Stimulated activated CD8-positive, alpha-beta memory T cell treated with anti-CD3 and anti-CD28 coated beads, Interleukin-15, amount 100 ng/mL, for 4 hours (primary cell): ENCODE data around the gene PLS3.
"Not testable (repeated sequence)": the region's sequence is repeated elsewhere in the genome, so short reads cannot be mapped to it uniquely, and the experiment has no call there.

Experiments used
- DNase-seq, 2 donors: peaks; one replicate each; pipeline ENCODE4 v3.0.0-alpha.2; 2020; ENCODE audit warnings: low read depth in 2 of 2

PLS3 gene

DNA sequence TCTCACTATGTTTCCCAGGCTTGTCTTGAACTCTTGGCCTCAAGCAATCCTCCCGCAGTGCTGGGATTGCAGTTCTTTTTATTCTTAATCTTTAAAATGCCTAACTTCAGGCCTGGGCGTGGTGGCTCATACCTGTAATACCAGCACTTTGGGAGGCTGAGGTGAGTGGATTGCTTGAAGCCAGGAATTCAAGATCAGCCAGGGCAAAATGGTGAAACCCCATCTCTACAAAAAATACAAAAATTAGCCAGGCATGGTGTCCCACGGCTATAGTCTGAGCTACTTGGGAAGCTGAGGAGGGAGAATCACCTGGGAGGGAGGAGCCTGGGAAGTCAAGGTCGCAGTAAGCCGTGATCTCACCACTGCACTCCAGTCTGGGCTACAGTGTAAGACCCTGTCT lies 45.9 kb downstream of the PLS3 start:
- no peak for DNase-seq

DNA sequence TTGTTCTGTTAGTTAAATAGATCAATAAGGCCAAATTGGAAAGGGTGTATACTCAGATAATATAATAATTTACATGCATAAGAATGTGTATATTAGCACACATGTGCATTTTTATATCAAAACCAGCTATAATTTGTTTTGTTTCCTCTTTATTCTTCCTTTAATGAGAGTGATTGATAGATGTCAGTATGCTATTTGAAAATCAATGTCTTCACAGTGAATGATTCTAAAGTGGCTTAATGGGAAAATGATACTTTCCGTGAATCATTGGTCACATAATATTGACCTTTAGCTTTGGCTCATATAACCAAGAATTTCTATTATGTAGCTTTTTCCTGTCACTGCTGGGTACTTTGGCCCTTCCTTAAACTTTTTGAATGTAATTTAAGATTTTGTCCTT lies 48.6 kb downstream of the PLS3 start:
- DNase-seq = no peak

DNA sequence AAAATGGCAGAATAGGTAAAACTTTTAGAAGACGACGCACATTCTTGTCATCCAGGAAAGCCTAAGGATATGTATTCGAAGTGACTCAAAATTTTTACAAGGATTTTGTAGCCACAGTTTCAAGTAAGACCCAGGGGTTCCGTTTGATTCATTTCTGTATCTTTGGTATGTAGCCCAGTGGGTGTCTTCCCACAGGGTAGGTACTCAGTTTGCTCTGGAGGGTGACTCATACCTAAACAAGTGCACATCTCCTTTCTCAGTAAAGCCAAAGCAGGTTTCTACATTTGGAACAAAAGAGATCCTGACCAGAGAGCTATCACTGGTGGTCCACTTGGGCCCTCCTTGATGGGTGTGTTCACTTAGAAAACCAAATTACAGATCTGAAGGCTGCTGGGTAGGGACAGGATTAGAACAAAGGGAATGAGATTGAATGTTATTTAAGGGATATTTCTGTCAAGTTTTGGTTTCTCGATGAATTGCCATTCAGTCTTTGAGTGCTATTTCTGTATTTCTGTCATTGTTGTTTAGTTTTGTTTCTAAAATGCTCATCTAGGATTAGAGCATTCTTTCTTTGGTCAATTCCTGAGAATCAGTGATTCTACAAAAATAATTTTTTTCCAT lies 56.1 kb downstream of the PLS3 start:
- DNase-seq = no peak

DNA sequence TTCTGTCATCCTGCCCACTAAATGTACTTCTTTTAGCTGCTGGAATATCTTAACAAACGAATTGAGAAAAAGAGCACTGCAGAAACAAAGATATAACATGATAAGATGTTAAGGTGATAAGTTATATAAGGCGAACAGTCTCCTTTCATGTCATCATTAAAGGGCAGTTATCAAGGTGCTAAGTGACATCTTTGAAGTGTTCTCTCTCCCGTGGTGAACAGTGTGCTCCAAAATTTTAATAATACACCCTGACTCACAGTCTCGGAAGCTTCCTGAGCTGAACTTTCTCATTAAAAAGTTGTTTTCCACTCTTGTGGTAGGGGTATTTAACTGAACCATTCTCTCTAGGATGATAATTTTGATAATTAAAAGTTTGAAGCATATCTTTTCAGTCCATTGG lies 61.6 kb downstream of the PLS3 start:
- no peak for DNase-seq

DNA sequence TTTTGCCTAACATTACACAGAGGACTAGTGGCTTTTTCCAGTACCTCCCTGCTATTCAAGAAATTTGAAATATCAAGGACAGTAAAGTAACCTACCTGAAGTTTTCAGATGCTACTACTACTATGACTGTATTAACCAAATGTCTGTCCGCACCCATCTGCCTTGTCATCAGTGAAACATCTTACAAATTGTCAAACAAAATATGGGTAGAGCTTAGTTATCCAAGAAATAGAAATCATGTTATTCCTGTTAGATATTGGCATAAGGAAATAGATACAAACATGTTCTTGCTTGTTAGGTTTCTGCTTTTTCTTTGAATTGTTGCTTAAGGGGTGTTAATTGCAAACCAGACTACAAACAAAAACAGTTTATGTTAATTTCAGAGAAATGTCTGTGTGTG lies 63.9 kb downstream of the PLS3 start:
- no peak for DNase-seq

DNA sequence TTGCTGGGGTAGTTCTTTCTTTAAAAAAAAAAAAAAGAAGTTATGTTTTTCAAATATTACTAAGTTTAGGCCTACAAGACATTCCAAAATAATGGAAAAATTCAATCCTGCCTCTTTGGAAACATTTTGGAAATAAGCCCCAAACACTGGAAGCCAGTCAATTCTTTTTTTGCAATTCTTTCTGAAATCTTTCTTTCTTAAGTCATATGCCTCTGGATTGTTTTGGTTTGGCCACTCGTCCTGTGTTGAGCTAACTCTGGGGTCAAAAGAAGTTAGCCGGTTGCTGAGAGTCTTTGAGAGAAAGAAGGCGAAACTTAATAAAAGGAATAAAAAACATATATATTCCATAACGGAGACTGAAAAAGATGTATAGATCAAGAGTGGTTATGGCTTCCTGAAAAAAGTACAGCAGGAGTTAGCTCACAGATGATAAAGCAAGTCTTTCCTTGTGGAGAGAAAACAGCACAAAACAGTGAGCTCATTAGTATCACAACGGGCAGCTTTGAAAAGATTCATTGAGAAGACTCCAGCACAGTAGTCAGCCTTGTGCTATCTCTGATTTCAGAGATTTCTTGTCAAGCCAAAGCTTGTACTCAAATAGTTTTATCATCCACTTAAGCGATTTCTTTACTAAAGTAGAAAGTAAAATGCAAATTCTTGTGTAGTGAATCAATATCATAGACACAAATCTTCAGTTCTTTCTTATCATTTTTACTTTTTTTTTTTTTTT lies 64.8 kb downstream of the PLS3 start:
- no peak for DNase-seq

DNA sequence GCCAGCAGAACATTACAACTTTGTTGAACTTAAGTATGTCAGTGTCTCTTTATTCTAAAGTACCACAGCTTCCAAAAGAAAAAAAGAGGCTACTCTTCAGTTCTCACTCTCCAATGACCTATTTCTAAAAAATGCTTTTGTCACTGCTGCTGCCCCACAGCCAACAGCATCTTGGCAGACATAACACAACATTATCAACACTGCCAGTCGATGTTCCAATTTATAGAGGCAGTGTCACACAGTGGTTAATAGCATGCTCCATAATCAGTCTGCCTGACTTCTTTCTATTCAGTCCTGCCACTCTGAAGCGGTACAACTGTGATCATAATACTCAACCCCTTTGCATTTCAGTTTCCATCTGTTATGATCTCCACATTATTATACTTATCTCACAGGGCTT lies 69.2 kb downstream of the PLS3 start:
- DNase-seq = no peak

DNA sequence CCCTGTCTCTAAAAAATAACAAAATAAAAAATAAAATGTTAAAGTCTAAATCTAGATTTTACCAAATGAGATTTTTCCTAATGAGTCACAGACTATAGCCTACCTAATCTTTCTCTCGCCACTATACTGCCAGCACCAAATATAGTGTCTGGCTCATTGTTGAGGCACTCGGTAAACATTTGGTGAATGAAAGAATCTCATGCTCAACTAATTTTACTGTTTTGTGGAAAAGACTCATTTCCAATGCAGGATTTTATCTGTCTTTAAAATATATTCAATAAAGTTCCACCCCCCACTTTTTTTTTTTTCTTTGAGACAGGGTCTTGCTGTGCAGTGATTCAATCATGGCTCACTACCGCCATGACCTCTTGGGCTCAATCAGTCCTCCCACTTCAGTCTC lies 71.5 kb downstream of the PLS3 start:
- no peak for DNase-seq

DNA sequence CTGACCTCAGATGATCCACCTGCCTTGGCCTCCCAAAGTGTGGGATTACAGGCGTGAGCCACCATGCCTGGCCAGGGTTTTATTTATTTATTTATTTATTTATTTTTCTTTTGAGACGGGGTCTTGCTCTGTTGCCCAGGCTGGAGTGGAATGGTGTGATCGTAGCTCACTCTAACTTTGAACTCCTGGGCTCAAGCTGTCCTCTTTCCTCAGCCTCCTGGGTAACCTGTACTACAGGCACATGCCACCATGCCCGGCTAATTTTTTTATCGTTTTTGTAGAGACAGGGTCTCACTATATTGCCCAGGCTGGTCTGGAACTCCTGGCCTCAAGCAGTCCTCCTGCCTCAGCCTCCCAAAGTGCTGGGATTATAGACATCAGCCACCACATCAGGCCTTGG lies 72.4 kb downstream of the PLS3 start:
- not testable (repeated sequence) for DNase-seq

DNA sequence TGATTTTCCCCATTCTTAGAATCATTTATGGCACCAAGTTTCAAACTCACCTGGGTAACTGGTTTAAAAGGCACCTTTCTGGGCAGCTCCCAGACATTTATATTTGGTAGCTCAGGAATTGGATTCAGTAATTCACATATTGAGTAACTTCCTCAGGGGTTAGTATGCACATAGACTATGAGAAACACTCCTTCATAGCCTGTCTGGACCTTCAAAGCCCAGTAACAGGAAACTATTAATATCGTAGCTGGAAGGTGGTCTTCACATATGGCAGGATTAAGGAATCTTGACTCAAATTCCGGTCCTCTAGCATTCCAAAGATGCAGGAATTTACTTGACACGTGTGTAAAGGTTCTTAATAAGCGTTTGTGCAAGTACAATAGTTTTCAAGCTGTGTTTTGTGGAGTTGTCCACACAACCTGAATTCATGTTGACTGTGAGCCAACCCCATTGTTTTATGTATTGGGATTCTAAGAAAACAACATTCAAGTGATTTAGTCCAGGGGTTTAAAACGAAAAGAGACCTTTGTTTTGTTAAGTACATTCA lies 78.4 kb downstream of the PLS3 start:
- DNase-seq = no peak

DNA sequence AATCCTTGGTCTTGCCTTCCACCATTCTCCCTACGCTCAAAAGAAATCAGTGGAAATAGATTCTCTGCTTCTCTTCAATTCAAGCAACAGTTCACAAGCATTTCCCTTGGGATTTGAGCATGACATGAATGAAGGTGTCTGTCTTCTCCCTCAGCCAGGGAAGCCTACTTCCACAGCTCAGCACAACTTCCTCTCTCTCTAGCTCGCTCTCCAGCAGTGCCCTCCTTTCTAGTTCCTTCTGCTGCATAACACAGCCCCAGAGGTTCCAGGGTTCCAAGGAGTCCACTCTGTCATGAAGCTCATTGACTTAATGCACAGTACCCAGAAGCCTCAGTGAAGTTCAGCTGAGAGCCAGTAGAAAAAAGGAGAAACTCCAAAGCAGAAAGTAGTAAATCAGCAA lies 81.3 kb downstream of the PLS3 start:
- DNase-seq = no peak

DNA sequence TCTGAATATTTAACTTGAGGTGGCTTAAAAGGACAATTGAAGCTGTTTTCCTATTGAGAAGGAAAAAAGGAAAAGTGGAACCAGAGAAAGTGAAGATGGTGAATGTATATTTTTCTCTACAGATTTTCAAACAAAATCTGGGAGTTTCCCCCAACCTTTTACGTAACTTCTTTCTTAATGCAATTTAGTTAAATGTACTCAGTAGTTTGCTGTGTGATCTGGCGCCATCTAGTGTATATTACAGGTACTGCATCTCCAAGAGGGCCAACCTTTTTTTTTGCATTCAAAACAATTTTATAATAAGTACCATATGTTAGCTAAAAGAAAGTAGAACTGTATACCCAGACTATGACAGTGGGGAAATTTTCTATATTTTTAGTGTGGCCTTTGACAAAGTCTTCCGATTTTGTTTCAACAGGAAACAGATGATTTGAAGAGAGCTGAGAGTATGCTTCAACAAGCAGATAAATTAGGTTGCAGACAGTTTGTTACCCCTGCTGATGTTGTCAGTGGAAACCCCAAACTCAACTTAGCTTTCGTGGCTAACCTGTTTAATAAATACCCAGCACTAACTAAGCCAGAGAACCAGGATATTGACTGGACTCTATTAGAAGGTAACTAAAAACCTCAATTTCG lies 82.0 kb downstream of the PLS3 start:
- DNase-seq = no peak

DNA sequence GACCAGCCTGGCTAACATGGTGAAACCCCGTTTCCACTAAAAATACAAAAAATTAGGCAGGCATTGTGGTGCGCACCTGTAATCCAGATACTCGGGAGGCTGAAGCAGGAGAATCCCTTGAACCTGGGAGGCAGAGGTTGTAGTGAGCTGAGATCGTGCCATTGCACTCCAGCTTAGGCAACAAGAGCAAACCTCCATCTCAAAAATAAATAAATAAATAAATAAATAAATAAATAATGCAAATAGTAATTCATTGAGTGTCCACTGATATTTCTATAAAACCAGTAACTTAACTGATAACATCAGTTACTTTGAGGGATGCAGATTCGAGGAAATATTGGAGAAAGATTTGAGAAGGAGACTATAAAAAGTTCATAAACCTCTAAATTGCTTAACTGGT lies 83.4 kb downstream of the PLS3 start:
- not testable (repeated sequence) for DNase-seq

DNA sequence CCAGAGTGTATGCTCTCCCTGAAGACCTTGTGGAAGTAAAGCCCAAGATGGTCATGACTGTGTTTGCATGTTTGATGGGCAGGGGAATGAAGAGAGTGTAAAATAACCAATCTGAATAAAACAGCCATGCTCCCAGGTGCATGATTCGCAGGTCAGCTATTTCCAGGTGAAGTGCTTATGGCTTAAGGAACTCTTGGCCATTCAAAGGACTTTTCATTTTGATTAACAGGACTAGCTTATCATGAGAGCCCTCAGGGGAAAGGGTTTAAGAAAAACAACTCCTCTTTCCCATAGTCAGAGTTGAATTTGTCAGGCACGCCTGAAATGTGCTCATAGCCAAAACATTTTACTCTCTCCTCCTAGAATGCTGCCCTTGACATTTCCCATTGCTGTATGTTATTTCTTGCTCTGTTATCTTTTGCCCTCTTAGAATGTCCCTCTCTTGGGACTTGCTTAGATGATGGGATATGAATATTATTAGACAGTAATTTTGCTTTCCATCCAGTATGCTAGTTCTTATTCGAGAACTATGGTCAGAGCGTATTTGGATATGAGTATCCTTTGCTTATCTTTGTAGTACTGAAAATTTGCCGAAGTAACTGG lies 88.6 kb downstream of the PLS3 start:
- no peak for DNase-seq

DNA sequence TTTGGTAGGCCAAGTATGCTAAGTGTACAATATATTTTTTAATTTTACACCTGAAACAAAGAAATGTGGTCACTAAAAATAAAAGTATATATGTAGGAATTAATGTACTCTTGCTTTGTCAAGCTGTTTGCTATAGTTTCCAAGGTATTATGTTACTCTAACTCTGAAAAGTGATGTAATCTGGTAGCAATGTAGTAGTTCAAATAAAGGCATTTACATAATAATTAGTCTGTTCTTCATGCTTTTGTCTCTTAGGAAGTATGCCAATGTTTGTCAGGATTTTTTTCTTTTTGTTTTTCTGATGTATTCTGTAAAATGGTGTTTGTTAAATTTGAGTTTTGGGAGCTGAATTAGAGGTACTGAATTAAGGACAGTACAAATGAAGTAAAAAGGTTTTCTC lies 89.5 kb downstream of the PLS3 start:
- DNase-seq = no peak

DNA sequence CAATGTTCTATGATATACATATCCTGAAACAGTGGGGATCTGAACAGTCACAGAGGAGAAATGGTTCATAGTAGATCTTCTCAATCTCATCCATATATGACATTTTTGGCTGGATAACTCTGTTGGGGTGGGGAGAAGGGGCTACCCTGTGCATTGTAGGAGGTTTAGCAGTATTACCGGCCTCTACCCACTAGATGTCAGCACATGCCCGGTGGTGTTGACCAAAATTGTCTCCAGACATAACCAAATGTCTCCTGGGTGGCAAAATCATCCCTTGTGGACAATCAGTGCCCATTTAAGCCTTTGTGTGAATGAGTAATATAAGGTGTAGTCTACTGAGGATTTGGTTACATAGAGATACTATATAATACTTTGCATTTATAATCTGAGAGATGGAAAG lies 89.9 kb downstream of the PLS3 start:
- DNase-seq = no peak

DNA sequence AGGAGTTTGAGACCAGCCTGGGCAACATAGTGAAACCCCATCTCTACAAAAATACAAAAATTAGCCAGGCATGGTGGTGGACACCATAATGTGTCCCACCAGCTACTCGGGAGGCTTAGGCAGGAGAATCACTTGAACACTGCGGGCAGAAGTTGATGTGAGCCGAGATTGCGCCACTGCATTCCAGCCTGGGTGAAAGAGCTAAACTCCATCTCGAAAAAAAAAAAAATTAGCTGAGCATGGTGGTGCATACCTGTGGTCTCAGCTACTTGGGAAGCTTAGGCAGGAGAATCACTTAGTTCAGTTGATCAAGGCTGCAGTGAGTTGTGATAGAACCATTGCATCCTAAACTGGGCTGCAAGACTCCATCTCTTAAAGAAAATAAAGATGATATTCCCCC lies 91.2 kb downstream of the PLS3 start:
- DNase-seq = no peak

DNA sequence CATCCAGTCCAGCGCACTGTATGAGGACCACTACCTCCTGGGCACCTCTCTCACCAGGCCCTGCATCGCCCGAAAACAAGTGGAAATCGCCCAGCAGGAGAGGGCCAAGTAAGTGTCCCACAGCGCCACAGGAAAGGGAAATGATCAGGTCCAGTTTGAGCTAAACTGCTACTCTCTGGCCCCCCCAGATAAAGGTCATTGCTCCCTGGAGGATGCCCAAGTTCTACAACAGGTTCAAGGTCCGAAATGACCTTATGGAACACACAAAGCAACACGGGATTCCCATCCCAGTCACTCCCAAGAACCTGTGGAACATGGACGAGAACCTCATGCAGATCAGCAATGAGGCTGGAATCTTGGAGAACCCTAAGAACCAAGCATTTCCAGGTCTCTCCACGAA lies 104.1 kb downstream of the PLS3 start:
- DNase-seq = no peak

DNA sequence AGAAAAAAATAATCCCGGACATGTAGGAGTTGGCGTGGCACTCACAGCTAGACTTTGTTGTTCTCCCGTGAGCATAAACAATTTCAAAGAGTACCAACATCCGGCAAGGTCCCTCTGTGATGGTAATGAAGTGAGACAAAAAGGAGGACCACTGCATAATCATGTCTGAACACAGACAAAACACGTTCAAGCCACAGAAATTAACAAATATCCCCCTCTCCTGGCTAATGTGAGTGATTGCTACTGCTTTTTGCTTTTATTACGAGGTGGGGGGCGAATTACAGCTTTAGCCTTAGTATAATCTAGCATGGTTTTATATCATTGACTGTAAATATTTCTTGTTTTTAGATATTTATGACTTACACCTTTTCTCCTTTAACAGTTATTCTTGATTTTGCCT lies 118.5 kb downstream of the PLS3 start:
- no peak for DNase-seq

DNA sequence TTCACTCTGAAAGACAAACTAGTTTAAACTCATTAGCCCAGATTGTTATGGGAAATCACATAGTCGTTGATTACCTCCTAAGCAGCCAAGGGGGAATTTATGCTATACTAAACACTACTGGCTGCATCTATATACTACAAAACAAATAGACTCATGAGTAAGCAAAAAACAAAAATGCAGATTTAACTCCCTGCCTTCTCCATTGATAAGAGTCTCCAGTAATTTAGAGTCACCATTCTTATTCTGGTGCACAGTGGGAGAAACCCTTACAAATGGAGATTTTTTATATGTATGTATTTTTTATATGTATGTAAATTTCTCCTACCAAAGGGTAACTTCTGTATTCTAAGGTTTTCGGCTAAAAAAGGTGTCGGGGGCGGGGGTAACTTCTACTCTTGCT lies 126.6 kb downstream of the PLS3 start:
- DNase-seq = no peak

DNA sequence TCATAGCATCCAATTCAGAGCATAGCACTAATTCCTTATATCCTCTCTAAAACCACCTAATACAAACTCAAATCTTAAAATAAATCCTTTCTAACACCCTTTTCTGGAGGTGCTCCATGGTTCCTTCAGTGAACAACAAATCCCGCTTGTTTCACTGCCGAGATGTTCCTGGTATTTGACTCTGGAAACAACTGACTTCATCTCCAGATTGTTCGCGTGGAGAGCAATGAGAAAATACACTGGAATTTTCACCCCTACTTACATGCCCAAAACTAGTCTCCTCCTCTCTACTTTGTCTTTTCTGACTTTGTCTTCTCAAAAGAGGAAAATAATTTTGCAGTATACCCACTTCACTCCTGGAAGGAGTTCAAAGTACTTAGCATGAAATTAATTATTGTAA lies 129.0 kb downstream of the PLS3 start:
- no peak for DNase-seq

DNA sequence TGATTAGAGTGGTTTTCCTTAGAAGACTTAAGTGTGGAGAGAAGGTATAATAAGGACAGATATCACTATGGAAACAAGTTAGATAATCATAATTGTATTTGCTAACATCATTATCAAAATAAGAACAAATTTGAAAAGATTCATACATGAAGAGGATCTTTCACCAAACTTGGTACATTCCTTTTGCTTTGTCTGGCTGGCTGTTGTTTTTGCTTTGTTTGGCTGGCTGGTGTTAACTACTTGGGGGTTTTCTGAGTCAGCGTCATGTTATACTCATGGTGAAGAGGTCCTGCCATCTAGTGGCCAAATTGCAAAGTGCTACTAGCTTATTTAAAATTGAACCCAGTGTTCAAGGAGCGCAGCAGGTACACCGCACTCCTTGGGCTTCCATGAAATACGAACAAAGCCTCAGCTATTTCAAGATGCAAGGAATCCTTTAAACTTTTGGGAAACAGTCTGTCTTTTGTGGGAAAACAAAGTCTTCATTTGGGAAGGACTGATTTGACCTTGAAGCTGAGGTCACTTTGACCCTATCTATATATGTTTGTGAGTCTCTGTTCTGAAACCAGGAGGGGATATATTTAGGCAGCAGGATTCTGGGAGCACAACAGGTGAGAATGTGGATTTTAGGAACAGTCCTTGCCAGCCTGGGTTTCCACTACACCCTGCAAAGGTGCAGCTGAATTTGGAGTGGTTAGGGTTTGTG lies 129.7 kb downstream of the PLS3 start:
- no peak for DNase-seq
